GM19395 (cell line): ENCODE data around the gene CFAP52.
A peak's percentile ranks its signal among the peaks of the same experiment; 100 is the strongest.
"Not testable (repeated sequence)": the region's sequence is repeated elsewhere in the genome, so short reads cannot be mapped to it uniquely, and the experiment has no call there.

Experiments used
- ATAC-seq: cut with Tn5 transposase; IDR thresholded peaks from one replicate; pipeline ENCODE4 v1.9.1; 2021; ENCODE audit warnings: mild to moderate bottlenecking, moderate library complexity; ENCODE audit not compliant: unreplicated experiment

CFAP52 gene, protein sequence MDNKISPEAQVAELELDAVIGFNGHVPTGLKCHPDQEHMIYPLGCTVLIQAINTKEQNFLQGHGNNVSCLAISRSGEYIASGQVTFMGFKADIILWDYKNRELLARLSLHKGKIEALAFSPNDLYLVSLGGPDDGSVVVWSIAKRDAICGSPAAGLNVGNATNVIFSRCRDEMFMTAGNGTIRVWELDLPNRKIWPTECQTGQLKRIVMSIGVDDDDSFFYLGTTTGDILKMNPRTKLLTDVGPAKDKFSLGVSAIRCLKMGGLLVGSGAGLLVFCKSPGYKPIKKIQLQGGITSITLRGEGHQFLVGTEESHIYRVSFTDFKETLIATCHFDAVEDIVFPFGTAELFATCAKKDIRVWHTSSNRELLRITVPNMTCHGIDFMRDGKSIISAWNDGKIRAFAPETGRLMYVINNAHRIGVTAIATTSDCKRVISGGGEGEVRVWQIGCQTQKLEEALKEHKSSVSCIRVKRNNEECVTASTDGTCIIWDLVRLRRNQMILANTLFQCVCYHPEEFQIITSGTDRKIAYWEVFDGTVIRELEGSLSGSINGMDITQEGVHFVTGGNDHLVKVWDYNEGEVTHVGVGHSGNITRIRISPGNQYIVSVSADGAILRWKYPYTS

DNA sequence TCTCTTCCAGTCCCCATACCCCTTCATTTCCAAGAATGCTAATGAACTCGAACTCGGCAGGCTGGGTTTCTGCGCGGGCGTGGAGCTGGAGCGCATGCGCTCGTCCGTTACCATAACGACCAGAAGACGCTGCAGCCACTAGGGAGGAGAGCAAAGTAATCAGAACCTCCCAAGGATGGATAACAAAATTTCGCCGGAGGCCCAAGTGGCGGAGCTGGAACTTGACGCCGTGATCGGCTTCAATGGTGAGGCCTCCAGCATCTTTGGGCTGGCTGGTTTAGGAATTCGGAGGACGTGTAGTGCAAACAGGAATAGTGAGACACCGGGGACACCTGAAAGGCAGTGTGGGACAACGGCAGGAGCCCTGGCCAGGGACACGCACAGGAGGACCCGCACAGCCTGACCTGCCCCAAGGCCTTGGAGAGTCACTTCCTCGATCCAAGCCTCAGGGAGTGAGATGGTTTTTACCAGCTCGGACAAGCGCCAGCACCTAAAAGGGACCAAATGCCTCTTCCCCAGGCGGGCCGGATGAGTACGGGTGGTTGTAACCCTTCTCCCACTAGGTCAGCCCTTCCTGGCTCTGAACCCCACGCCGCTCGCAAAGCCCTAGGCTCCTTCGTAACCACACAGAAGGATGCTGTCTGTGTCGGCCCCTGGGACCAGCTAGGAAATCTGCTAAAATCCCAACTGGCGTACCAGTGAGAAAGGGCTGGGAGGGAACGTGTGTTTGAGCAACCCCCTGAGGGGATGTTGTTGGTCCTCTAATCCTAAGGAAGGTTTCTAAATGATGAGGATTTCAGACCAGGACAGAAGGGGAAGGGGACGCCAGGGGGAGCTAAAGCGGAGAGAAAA lies at the start of gene CFAP52:
CFAP52 (plus strand) TSS at position 122 of the 852 bp plus-strand sequence; CDS start at position 176, 54 bp downstream.
- ATAC-seq: peak; percentile 60

DNA sequence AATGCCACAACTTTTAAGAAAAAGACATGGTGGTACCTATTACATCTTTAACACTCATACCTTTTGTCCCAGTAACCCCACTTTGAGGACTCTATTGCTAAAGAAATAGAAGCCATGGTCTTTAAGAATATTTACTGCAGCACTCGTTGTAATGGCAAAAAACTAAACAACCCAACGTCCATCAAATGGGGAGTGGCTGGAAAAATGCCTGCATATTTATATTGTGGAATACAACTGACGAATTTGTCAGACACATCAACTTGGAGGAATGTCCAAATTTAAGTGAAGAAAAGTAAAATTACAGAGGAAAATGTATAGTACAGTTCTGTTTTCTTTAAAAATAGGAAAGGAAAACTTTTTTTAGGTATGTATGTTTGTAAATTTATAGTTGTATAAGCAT lies 48.7 kb upstream of the CFAP52 start:
- ATAC-seq: no peak

DNA sequence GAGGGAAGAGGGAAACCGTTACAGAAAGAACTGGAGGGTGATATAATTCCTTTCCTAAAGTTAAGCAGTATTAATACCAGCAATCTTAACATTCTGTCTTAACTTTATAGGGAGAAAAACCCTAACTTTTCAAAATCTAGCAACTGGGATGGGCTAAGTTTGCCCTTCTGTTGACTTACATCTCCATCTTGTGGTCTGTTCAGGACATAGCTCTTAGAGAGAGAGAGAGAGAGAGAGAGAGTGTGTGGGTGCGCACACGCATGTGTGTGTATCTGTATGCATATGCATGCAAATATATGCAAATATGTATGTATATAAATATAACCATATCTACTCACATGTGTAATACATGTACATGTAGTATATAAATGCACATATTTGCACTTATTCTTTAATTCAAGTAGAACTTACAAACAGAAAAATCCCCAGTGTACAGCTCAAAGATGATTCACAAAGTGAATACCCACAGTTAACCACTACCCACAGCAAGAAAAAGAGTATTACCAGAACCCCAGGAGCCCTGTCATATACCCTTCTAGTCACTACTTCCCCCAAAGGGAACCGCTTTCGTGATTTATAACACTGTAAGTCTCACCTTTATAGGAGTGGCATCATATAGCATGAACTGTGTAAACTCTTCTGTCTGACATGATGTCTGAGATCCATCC lies 47.3 kb upstream of the CFAP52 start:
- no peak for ATAC-seq

DNA sequence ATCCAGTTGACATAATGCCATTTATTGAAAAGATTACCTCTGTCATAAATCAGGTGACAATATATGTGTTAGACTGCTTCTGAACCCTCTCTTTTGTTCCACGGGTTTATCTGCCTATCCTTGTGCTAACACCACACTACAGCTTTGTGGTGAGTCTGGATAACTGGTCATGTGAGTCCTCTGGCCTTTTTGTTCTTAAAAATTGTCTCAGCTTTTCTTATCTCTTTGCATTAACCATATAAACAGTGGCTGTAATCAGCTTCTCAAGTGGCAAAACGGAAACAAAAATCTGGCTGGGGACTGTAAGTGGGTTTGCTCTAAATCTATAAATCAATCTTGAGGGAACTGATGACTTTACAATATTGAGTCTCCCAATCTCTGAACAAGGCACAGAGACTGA lies 45.4 kb upstream of the CFAP52 start:
- ATAC-seq: no peak

DNA sequence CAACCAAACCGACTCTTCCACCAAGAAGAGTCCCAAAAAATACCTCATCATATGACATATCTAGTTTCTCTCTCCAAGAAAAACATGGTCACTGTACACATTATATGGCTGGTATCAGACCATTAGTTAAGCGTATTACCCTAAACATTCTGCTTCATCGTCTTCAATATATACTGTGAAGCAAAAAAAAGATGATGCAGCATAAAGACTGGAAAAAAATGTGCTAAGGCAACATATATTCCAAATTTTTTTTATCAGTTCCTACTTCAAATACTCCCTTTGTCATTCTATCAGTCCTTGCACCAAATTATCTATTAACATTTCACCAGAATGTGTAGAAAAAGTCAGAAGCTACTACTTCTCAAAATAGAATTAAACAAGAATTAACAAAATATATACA lies 43.7 kb upstream of the CFAP52 start:
- ATAC-seq: no peak

DNA sequence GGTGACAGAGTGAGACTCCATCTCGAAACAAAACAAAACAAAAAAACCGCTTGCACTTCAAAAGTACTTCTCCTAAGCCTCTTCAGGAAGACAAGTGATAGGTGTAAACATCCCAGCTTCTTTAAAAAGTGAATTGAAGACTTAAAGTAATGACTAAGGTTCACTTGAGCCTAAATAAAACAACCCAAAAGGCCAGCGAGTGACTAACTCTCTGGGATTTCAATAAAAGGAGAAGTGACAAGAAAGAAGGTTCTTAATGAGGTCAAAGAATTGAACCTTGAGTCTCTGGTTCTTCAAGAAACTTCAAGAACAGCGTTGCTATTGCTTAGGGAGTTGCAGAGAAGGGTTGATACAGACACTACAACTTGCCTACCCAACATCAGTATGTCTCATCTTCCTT lies 43.0 kb upstream of the CFAP52 start:
- ATAC-seq: no peak

DNA sequence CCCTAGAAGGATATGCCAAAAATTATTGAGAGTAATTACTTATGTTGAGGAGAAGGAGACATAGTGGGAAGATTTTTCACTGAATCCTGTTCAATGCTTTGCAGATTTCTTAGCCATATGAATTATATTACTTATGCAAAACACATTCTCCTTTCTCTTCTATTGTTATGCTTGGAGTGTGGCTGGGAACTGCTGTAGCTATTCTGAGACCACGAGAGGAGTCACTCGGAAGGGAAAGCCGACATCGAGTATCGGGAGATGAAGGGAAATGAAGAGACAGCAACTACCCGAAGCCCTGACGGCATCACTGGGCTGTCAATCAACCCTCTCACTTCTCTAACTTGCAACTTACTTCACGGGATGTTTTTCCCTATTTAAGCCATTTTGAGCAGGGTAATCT lies 40.4 kb upstream of the CFAP52 start:
- ATAC-seq: no peak

DNA sequence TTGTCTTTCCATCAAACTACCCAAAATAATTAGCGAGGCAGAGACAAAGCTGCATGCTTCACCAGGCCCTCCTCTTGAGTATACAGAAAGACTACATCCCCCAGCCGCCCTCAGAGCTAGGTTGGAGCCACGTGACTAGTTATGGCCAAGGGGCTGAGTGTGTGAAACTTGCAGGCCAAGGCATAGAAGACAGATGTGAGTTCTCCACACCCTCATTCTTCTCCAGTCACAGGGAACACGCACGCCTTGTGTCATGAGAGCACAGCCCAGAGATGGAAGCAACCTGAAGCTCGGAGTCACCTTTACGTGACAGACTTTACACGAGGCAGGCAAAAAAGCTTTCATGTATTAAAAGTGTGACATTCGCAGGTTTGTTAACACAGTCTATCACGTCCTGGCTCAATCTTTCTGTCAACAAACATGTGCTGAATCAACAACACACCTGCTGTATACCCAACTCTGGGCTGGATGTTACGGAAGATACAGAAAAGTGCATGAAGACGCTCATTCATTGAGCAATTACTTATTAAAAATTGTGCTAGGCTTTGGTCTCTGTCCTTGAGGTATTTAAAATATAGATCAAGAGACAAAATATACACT lies 39.2 kb upstream of the CFAP52 start:
- no peak for ATAC-seq

DNA sequence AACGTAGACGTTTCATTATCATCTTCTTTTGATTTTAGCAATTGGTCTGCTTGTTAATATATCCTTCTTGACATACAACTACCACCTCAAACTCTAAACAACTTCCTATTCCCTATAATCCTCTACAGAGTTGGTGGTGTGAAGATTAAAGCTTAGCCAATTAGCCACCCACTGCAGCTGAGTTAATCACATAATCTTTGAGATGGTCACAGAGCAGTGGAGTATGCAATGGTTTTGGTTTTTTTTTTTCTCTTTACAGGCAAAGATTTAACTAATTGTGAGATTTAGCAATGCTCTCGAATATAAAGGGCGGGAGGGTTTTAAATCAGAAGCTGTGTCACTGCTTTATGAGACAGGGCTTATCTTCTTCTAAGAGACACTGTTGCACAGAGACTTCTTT lies 37.8 kb upstream of the CFAP52 start:
- no peak for ATAC-seq

DNA sequence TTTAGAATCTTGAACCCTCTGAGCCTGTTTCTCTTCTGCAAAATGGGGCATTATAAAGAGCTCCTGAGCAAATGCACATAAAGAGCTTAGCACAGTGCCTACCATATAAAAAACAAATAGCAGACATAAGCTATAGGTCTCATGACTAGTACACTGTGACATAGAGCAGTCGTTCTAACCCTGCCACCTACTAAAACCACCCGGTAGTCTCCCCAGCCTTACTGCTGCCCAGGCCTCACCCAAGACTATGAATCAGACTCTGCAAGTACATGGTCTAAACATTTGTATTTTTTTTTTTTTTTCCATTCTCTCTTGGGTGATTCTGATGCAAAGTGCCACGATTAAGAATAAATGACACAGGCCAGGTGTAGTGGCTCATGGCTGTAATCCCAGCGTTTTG lies 34.7 kb upstream of the CFAP52 start:
- ATAC-seq: no peak

DNA sequence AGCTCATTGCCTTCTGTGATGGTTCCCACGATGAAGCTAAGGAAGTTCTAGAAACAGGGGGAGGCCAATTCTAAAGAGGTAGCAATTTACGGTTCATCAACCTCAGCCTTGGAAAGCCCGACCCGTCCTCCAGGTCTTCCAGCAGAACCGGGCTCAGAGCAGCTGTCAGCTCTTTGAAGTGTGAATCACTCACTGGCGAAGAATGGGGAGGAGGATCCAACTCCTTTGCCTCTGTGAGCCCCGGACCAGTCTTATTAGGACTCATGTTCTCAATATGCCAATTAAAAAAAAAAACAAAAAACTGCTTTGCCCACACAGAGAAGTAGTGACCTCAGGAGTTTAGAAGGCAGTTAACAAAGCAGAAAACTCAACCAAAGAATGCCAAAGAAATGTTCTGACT lies 32.2 kb upstream of the CFAP52 start:
- ATAC-seq: no peak

DNA sequence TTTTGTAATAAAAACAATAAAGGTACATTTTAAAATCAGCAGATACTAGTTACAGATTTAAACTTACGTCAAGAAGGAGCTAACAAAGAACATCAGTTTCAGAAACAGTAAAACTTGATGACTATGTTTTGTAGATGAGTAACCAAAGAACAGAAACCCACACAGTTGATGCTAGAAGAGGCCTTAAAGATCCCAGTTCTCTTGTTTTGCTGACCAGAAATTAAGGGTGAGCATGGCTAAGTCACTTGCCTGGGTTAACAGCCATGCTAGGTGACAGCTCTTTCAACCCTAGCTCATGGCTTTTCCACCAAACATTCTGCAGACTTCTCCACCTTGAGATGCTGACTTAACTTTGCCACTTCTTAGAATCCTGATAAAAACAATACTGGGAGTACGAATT lies 27.2 kb upstream of the CFAP52 start:
- no peak for ATAC-seq

DNA sequence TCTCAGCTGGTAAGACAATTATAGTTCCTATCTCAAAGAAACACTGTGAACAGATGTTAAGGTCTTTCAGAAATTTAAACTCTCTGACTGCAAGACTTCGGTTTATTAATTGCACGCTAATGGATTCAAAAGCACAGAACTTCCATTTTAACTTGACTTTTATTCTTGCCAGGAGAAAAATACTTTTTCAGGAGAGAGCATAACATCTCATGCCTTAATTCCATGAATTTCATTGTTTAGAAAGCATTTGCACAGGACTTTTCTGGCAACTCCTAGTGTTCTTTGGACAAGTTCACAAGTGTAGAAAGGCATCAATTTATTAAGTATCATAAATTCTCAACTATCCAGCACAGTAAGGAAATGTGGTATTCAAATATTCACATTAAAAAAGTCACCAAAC lies 23.3 kb upstream of the CFAP52 start:
- ATAC-seq: no peak

DNA sequence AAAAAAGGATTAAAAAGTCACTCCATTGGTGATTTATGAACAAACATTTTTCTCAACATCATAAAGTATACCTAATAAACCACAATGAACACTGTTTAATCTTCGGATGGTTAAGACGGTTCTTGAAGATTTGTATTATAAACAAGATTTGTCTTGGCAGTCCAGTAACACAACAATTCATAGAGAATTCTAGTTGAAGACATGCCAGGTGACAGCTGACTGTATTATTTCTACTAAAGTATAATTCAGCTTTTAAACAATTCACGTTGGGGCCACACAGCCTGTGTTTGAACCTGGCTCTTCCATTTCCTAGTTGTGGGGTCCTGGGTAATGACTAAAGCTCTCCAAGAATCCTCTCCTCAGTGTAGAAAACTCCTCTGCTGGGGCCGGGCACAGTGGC lies 22.8 kb upstream of the CFAP52 start:
- no peak for ATAC-seq

DNA sequence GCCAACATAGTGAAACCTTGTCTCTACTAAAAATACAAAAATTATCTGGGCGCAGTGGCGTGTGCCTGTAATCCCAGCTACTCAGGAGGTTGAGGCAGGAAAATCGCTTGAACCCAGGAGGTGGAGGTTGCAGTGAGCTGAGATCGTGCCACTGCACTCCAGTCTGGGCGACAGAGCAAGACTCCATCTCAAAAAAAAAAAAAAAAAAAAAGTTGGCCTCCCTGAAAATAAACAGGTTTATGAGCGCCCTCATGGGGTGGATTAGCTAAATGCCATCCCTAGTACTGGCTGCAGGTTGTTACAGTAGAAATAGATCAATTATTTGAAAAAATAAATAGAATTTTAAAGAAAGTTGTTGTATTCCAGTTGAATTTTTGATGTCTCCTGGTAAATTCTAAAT lies 21.7 kb upstream of the CFAP52 start:
- ATAC-seq: not testable (repeated sequence)

DNA sequence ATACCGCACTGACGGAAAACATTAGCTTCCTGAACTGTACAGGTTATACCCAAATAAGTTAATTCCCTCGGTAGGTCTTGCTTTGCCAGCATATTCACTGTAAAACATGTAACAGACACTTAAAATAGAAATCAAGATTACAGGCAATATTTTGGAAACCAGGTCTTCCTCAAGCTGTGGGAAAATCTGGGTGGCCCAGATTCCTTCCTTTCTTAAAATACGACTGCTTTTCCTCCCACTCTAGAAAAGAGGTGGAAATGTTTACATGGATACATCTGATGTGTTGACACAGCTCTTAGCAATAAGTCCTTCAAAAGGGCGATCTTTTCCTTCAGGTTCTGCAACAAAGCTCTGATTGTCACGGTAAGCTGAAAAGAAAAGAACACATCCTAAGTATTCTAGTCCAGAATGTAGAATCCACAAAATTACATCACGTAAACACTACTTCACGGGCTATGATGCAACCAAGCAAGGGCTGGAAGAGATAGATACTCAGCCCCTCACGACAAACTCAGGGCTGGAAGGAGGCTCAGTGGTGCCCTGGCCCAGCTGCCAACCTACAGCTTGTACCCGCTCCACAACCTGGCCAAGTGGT lies 19.2 kb upstream of the CFAP52 start:
- no peak for ATAC-seq

DNA sequence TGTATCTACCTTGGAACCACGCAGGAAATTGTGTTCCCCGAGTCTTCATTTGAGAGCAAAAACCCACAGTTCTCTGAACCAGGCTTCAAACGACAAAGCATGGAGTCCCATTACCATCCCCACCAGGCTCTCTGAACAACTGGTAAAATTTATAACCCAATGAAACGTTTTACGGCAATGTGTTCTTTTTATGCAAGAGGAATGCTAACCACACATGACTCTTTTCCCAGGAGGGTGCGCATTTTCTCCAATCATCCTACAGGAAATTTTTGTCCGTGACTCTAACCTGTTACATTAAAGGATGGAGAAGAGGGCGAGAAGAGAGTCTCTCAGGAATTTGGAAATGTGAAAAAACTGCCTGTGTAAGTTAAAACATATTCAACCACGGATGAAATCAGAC lies 18.6 kb upstream of the CFAP52 start:
- no peak for ATAC-seq

DNA sequence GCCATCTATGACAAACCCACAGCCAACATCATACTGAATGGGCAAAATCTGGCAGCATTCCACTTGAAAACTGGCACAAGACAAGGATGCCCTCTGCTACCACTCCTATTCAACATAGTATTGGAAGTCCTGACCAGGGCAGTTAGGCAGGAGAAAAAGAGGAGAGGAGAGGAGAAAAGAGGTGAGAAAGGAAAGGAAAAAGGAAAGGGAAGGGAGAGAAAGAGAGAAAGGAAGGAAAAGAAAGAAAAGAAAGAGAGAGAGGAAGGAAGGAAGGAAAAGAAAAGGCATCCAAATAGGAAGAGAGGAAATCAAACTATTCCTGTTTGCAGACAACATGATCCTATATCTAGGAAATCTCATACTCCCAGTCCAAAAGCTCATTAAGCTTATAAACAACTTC lies 12.3 kb upstream of the CFAP52 start:
- no peak for ATAC-seq

DNA sequence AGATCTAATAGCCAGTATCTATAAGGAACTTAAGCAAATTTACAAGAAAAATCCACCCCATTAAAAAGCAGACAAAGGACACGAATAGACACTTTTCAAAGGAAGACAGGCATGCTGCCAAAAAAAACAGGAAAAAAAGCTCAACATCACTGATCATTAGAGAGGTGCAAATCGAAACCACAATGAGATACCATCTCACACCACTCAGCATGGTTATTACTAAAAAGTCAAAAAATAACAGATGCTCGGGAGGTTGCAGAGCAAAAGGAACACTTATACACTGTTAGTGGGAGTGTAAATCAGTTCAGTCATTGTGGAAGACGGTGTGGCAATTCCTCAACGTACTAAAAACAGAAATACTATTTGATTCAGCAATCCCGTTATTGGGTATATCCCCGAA lies 10.4 kb upstream of the CFAP52 start:
- no peak for ATAC-seq

DNA sequence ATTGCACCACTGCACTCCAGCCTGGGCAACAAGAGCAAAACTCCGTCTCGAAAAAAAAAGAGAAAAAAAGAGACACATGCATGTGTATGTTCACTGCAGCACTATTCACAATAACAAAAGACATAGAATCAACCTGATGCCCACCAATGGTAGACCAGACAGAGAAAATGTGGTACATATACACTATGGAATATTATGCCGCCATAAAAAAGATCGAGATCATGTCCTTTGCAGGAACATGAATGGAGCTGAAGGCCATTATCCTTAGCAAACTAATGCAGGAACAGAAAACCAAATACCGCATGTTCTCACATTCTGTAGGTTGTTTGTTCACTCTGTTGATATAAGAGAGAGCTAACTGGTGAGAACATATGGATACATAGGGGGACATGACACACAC lies 9.7 kb upstream of the CFAP52 start:
- ATAC-seq: not testable (repeated sequence)
